Suprapubic skin (tissue), 4 donors: ENCODE measurements around the gene TSPAN17. TPM values are rescaled to one million over a fixed set of nuclear protein-coding genes. Genes with fewer than 3 reads are reported as not detected.

ENCODE experiments used
- DNase-seq, 2 donors: peaks; one replicate each; pipeline ENCODE4 v3.0.0-alpha.2; 2019; ENCODE audit warnings: low spot score in 2 of 2
- H3K27ac ChIP-seq: fragments of 200-600 bp; sonication (generic); one replicate; pipeline ENCODE4 v1.5.1; 2019
- H3K27me3 ChIP-seq: fragments of 200-600 bp; sonication (generic); one replicate; pipeline ENCODE4 v1.5.1; 2019
- H3K36me3 ChIP-seq: fragments of 200-600 bp; sonication (generic); one replicate; pipeline ENCODE4 v1.5.1; 2019
- H3K4me1 ChIP-seq: fragments of 200-600 bp; sonication (generic); one replicate; pipeline ENCODE4 v1.5.1; 2019
- H3K4me3 ChIP-seq: fragments of 200-600 bp; sonication (generic); one replicate; pipeline ENCODE4 v1.5.1; 2019; ENCODE audit warnings: mild to moderate bottlenecking
- H3K9me3 ChIP-seq: fragments of 200-600 bp; sonication (generic); one replicate; pipeline ENCODE4 v1.5.1; 2019
- EP300 ChIP-seq: sonication (generic); formaldehyde crosslinking; IDR thresholded peaks from one replicate; pipeline ENCODE4 v1.6.1; 2017; ENCODE audit warnings: antibody characterized with exemption
- POLR2A ChIP-seq, 2 donors: fragments of 450-650 bp; IDR thresholded peaks; one replicate each; pipeline ENCODE4 v1.6.1; 2017; ENCODE audit warnings: antibody characterized with exemption in 2 of 2, mild to moderate bottlenecking in 2 of 2, moderate library complexity in 2 of 2
- POLR2AphosphoS5 ChIP-seq, 3 donors: sonication (generic); formaldehyde crosslinking; IDR thresholded peaks; one replicate each; pipeline ENCODE4 v1.6.1; 2017; ENCODE audit warnings: antibody characterized with exemption in 3 of 3
- WGBS: methylation state at CpG from one replicate; pipeline ENCODE4 v1.1.5; 2018; 5-methylcytosine and 5-hydroxymethylcytosine counted together
- total RNA-seq, 4 donors: library from RNA; depleted of rRNA; stranded (reverse); fragments of >200 nt; gene quantifications; one replicate each; pipeline ENCODE4 v1.1.0, GENCODE V29; 2016
- TF ChIP-seq, protein P1 (sequence below), 2 donors: fragments of 200-600 bp in 1 of 2; fragments of 450-650 bp in 1 of 2; sonication (generic) in 1 of 2; IDR thresholded peaks; one replicate each; pipeline ENCODE4 v1.5.1; 2016 to 2019; ENCODE audit warnings: antibody characterized with exemption in 2 of 2, mild to moderate bottlenecking in 1 of 2, moderate library complexity in 1 of 2

The TSPAN17 gene
- total RNA-seq, 4 donors from 2014 or later = 14.6 to 22.3 (median 17.7) TPM

DNA sequence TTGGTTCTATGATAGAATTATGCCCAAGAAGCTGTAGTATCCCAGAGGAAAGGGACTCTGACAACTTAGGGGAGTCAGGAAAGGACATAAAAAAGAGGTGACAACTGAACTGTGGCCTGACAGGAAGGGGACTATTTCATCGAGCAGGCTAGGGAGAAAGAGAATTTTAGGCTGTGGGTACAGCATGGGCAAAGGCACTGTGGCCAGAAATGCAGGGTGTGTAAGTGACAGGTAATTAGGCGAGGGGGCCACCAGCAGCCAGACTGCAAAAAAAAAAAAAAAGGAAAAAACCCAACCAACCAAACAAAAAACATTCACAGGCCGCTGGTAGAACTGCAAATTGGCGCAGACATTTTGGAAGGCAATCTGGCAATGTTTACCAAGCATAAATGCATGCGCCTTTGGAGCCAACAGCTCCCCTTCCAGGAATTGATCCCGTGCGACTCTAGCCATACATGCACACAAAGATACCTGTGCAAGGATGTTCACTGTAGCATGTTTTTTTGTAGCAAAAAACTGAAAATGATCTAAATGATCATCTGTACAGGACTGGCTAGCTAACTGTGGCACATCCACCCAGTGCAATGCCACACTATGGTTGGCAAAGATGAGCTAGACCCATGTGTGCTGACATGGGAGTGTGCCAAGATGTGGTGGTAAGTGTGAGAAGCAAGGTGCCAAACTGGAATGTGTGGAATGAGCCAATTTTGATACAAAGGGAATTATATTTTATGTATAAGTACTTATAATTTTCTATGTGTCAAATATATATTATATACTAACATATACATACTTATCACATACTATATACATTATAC, 15.7 kb upstream of the TSPAN17 start:
- H3K4me3 ChIP-seq = no peak overlapping the region
- peaks cover 19% of the 10 kb centered on the region for H3K4me1 ChIP-seq
- no peak for TF ChIP-seq POLR2AphosphoS5 (IDR thresholded peaks at IDR 0.05)
- TF ChIP-seq, protein P1, sequence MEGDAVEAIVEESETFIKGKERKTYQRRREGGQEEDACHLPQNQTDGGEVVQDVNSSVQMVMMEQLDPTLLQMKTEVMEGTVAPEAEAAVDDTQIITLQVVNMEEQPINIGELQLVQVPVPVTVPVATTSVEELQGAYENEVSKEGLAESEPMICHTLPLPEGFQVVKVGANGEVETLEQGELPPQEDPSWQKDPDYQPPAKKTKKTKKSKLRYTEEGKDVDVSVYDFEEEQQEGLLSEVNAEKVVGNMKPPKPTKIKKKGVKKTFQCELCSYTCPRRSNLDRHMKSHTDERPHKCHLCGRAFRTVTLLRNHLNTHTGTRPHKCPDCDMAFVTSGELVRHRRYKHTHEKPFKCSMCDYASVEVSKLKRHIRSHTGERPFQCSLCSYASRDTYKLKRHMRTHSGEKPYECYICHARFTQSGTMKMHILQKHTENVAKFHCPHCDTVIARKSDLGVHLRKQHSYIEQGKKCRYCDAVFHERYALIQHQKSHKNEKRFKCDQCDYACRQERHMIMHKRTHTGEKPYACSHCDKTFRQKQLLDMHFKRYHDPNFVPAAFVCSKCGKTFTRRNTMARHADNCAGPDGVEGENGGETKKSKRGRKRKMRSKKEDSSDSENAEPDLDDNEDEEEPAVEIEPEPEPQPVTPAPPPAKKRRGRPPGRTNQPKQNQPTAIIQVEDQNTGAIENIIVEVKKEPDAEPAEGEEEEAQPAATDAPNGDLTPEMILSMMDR (IDR thresholded peaks at IDR 0.05) = no peak
- no peak for TF ChIP-seq EP300
- TF ChIP-seq POLR2A (IDR thresholded peaks at IDR 0.05) = no peak
- no peak for DNase-seq
- peaks cover 72% of the 10 kb centered on the region for H3K27me3 ChIP-seq
- WGBS = 75% methylated on average over 7 of the region's 7 CpGs
- no peaks in the 10 kb centered on the region for H3K36me3 ChIP-seq
- H3K9me3 ChIP-seq = no peaks in the 10 kb centered on the region
- no peak overlapping the region for H3K27ac ChIP-seq

DNA sequence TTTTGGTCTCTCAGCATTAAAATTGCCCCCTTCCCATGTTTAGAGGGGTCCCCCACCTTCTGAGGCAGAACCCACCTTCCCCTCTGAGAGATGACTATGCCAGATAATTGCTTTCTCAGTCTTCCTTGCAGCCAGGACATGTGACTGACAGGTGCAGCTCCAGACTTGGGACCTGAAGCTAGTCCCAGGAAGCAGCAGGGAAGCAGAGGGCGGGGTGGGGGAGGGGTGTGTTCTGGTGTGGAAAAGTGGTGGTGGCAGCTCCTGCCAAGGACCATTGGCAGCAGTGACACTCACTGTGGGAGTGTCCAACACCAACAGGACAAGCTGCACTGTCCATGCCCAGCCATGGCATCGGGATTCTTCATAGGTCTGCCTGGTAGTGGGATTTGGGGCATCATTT, 14.5 kb upstream of the TSPAN17 start:
- DNase-seq = no peak
- peaks cover 60% of the 10 kb centered on the region for H3K27me3 ChIP-seq

DNA sequence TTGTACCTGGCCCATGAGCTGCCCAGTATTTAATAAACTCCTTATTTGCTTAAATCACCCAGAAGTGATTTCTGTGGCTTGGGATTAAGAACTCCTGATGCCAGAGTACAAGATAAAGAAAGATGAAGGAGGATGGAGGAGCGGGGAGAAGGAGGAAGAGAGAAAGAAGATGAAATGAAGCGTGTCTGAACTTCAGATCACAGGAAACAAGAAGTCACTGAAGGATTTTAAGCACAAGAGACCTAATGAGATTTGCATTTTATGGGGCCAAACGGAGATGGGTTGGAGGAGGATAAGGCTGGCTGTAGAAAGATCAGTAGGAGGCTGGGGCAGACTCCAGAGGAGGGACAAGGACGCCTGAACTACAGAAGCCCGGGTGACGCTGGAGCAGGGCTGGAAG, 13.7 kb upstream of the TSPAN17 start:
- Histone ChIP-seq H3K9me3 (no peaks in the 10 kb centered on the region), H3K4me1 (peaks cover 17% of the 10 kb centered on the region), H3K4me3 (no peak overlapping the region), H3K27me3 (peaks cover 52% of the 10 kb centered on the region), H3K27ac (no peak overlapping the region), H3K36me3 (no peaks in the 10 kb centered on the region)
- 21% methylated on average over 6 of the region's 6 CpGs for WGBS
- DNase-seq = no peak
- TF ChIP-seq POLR2A (IDR thresholded peaks at IDR 0.05) (no peak), POLR2AphosphoS5 (IDR thresholded peaks at IDR 0.05) (no peak), EP300 (no peak)
- TF ChIP-seq, protein P1 (IDR thresholded peaks at IDR 0.05) = no peak

More for the DNA sequence above, 14.5 kb upstream of the TSPAN17 start:
- no peaks in the 10 kb centered on the region for H3K36me3 ChIP-seq
- TF ChIP-seq POLR2AphosphoS5 (IDR thresholded peaks at IDR 0.05) (no peak), EP300 (no peak), POLR2A (IDR thresholded peaks at IDR 0.05) (no peak)
- TF ChIP-seq, protein P1 (IDR thresholded peaks at IDR 0.05) = no peak
- peaks cover 17% of the 10 kb centered on the region for H3K4me1 ChIP-seq
- H3K27ac ChIP-seq = no peak overlapping the region
- H3K4me3 ChIP-seq = no peak overlapping the region
- WGBS = 100% methylated on average over 1 of the region's 2 CpGs
- no peaks in the 10 kb centered on the region for H3K9me3 ChIP-seq

DNA sequence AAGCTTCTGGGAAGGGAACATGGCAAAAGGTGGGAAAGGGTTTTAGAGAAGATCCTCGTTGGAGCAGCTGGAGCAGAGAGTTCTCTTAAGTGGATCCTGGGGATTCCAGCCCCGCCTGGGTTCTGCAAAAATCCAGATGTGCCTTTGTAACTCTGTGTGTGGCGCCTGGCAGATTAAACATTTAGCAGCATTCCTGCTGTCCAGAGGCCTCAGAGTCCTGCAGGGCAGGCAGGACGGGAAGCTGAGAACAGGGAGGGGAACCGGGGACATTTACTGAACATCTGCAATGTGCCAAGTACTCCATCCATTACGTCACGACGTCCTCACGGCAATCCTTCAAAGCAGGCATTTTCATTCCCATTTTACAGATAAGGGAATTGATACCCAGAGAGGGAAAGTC, 10.9 kb upstream of the TSPAN17 start:
- 48% methylated on average over 9 of the region's 9 CpGs for WGBS
- Histone ChIP-seq H3K27ac (no peak overlapping the region), H3K4me1 (no peaks in the 10 kb centered on the region), H3K9me3 (no peaks in the 10 kb centered on the region), H3K36me3 (no peaks in the 10 kb centered on the region), H3K27me3 (peaks cover 23% of the 10 kb centered on the region), H3K4me3 (no peak overlapping the region)
- TF ChIP-seq POLR2AphosphoS5 (IDR thresholded peaks at IDR 0.05) = no peak
- TF ChIP-seq POLR2A (IDR thresholded peaks at IDR 0.05) = no peak
- TF ChIP-seq EP300 = no peak
- TF ChIP-seq, protein P1 (IDR thresholded peaks at IDR 0.05) = no peak
- no peak for DNase-seq

DNA sequence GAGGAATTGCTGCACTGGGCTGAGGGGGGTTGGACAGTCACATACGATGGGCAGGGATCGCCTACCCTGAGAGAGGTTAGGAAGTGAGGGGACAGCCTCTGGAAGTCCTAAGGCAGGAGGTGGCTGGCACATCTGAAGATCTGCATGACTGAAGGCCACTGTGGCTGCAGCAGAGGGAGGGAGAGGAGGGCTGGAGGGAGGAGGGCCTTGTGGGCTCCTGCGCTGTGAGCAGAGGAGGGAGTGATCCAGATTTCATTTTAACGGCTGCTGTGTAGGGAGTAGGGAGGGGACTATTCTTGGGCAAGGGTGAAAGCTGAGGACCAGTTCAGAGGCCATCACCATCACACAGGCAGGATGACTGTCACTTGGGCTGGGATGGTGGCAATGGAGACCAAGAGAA, 9.7 kb upstream of the TSPAN17 start:
- no peaks in the 10 kb centered on the region for H3K4me1 ChIP-seq
- H3K4me3 ChIP-seq = no peak overlapping the region
- H3K27me3 ChIP-seq = peaks cover 12% of the 10 kb centered on the region
- TF ChIP-seq EP300 = no peak
- H3K9me3 ChIP-seq = no peaks in the 10 kb centered on the region
- no peak overlapping the region for H3K27ac ChIP-seq
- no peak for DNase-seq
- H3K36me3 ChIP-seq = no peaks in the 10 kb centered on the region
- WGBS = 76% methylated on average over 4 of the region's 4 CpGs
